Measurements from ENCODE around the gene PDSS1.
"Not testable (repeated sequence)": the region's sequence is repeated elsewhere in the genome, so short reads cannot be mapped to it uniquely, and the experiment has no call there.

PDSS1 gene, protein sequence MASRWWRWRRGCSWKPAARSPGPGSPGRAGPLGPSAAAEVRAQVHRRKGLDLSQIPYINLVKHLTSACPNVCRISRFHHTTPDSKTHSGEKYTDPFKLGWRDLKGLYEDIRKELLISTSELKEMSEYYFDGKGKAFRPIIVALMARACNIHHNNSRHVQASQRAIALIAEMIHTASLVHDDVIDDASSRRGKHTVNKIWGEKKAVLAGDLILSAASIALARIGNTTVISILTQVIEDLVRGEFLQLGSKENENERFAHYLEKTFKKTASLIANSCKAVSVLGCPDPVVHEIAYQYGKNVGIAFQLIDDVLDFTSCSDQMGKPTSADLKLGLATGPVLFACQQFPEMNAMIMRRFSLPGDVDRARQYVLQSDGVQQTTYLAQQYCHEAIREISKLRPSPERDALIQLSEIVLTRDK

DNA sequence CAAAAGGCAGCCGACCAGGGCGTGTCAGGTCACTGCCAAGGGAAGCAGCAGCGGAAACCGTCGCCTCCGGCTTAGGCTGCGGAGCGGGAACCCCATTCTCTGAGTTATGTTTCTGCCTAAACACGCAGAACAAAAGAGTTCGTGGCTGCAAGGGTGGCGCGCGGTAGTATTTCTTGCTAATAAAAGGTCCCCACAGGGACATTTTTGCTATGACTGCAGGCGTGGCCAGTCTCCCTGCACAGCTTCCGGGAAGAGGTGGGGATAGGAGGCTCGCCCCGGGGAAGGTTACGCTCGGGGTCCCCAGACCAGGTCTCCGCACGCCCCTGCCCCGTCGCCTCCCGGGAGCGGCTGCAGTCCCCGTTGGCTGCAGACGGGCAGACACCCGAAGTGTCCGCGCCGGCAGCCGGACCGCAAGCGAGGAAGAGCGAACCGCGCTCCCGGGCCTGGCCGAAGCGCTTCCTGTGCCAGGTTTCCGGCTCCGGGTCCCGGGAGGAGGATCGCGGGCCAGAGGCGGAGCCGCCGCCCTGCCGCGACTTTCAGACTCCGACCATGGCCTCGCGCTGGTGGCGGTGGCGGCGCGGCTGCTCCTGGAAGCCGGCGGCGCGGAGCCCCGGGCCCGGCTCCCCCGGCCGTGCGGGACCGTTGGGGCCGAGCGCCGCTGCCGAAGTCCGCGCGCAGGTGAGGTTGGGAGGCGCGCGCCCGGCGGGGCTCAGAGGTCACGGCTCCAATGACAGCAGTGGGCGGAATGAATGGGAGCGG is at the start of gene PDSS1:
TSS of gene PDSS1 (plus strand) at position 539 of the 759 bp plus-strand sequence. CDS start at position 550, 11 bp downstream.
- peak; percentile 22 to 54 for DNase-seq (ENCODE audit: low read depth in 1 of 2, low spot score in 1 of 2)

DNA sequence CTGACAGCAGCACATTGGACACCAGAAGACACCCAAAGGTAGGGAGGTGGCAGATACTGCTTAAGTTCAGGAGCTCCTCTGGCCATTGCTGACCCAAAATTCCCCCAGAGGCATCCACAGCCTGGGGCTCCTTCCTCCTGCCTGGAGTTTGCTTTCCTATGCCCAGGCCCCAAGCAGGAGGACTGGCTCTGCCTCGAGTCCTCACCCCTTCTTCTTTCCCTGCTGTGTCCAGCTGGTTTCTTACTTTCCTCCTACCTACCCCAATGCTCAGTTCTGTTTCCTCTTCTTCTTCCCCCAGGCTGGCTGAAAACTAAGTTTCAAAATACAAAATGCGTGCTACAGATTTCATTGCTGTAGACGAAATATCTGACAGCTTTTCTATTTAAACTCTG is 49.3 kb upstream of the PDSS1 start:
- not testable (repeated sequence) for DNase-seq (ENCODE audit: low read depth in 1 of 2, low spot score in 1 of 2)

DNA sequence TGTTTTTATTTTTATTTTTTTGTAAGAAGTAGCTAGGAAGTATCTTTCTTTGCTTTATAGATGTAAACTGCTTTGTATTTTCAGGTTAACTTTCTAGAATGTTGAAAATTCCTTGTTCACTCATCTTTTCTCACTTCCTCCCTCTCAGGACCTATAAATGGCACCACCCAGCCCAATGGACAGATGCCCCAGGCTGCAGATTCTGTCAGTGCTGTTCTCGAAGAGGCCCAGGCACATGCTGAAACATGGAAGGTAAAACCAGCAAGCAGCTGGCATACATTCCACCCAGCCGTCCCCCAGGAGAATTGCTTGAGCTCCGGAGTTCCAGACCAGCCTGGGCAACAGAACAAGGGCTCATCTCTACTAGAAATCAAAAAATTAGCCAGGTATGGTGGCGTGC is 47.1 kb upstream of the PDSS1 start:
- DNase-seq (ENCODE audit: low read depth in 1 of 2, low spot score in 1 of 2) = no peak

DNA sequence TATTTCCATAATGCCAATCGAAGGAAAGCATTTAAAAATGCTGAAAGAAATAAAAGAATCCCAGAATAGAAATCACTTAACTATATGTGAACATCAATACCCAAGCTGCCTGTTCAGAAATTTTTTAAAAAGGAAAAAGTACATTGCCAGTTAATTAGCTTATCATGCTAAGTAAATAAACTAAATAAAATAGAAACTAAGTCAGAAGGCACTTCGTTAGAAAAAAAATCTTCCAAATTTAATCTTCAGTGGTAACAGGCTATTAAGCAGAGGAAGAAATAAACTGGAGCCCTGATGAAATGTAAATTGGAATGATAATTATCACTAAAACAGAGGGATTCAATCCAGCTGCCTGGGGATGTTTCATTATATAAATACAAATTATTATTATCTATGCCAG is 46.0 kb upstream of the PDSS1 start:
- DNase-seq (ENCODE audit: low read depth in 1 of 2, low spot score in 1 of 2) = not testable (repeated sequence)

DNA sequence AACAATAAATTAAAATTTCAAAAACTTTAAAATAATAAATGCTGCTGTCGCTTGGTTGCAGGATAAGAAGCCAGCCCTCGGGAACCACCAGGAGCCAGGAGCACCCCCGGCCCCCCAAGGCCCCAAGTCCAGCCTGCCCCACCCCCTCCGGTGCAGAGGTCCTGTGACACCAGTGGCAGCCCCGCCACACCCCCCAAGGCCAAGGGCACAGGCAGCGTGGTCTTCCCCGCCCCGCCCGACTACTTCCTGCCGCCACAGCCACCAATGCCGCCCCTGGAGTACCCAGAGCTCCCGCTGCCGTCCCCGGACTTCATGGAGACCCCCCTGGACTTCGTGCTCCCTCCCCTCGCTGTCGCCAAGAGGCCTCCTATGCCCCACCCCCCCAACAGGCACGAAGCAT is 44.5 kb upstream of the PDSS1 start:
- no peak for DNase-seq (ENCODE audit: low read depth in 1 of 2, low spot score in 1 of 2)

DNA sequence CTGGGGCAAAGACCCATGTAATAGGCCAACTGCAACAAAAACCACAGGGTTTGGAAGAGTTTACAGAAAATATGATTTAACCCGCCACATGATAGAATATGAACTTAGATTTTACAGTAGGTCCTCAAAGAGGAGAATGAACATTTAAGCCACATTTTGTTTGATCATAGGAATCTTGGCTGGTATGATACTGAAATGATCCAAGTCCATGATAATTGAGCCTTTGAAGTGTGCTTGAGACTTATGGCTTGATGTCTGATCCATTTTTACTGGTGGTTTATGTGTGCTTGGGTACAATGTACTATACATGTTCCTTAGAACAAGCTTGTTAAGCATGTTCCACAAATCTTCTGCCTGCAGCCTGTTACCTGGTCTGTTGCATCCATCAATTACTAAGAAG is 41.8 kb upstream of the PDSS1 start:
- DNase-seq (ENCODE audit: low read depth in 1 of 2, low spot score in 1 of 2) = no peak

DNA sequence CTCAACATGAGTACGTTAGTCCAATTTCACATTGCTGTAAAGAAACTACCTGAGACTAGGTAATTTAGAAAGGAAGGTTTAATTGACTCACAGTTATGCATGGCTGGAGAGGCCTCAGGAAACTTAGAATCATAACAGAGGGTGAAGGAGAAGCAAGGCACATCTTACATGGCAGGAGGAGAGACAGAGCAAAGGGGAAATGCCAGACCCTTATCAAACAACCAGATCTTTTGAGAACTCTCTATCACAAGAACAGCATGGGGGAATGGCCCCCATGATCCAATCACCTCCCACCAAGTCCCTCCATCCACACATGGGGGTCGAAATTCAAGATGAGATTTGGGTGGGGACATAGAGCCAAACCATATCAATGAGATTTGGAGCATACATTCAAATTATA is 34.6 kb upstream of the PDSS1 start:
- DNase-seq (ENCODE audit: low read depth in 1 of 2, low spot score in 1 of 2) = no peak

DNA sequence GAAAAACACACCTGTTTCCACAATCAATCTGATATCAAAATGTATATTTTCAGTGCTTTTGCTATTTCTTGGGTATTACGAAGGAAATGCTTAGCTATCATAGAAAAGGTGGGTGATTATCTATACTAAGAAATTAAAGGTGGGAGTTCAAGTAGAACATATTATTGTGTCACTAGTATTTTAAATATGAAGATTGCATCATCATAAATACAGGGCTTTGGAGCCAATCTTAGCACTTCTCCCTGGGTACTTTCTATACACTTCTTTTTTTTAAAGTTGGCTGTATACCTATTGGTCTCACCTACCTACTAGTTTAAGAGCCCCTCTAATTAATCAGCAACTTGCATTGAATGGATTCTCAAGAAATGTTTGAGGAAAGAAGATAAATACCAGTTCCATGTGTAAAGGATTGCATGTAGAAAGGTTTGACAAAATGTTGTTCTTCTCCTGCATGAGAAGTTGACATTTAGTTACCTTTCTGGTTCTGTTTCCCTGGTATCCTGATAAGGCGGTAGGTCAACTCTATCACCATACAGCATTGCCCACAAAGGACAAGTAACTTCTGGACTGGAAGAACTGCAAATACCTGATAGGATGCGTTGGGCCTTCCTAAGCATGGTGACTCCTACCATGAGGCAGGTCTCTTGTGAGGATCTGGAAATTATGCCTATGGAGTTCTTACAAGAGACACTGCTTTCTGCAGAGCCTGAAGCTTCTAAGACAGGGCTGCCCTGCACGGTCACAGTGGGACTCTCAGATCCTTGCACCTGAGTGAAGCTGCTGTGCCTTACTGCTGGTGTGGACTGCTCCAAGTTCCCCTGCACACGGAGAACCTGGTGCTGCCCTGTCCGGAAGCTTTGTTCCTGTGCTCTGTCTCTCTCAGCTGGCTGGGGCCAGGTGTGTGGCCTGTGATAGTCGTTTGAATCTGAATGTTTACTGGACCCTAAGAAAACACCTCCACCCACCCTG is 32.1 kb upstream of the PDSS1 start:
- no peak for DNase-seq (ENCODE audit: low read depth in 1 of 2, low spot score in 1 of 2)

DNA sequence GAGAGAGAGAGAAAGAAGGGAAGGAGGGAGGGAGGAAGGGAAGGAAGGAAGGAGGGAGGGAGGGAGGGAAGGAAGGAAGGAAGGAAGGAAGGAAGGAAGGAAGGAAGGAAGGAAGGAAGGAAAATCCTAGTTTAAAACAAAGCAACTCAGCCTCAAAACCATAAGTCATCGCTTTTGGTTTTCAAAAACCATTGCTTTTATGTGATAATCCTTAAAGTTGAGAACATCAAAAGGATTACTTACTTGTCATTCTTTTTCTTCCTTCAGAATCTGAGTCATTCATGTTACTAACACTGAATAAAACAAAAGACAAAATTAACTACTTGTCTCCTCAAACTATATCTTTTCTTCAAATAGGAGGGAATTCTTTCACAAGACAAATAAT is 21.6 kb upstream of the PDSS1 start:
- no peak for DNase-seq (ENCODE audit: low read depth in 1 of 2, low spot score in 1 of 2)

DNA sequence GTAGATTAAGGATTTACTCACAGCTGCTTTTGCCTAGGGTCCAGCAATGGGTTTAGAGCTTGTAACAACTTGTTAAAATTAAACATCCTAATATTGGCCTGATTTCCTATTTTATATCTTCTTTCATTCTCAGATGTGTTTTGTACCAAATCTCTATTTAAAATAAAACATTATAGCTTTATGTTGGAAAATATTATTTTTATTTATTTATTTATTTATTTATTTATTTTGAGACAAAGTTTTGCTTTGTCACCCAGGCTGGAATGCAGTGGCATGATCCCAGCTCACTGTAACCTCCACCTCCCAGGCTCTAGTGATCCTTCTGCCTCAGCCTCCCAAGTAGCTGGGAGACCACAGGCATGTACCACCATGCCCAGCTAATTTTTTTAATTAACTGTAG is 17.9 kb upstream of the PDSS1 start:
- DNase-seq (ENCODE audit: low read depth in 1 of 2, low spot score in 1 of 2) = no peak

DNA sequence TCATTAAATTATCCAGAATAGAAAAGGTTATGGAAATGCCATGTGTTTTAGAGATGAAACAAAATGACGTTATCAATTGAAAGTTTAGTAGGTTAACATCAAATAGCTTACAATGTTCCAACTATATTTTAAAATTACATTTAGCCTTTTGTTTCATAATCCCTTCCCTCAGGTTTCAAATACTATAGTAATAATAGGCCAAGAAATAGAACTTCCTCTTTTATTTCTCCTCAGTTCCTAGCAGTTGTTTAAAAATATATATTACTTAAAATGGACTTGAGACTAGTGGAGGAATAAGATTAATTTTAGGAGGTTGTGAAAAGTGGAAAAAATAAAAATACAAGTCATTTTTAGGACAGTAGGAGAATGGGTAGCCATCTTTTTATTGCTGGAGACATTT is 16.4 kb upstream of the PDSS1 start:
- no peak for DNase-seq (ENCODE audit: low read depth in 1 of 2, low spot score in 1 of 2)

DNA sequence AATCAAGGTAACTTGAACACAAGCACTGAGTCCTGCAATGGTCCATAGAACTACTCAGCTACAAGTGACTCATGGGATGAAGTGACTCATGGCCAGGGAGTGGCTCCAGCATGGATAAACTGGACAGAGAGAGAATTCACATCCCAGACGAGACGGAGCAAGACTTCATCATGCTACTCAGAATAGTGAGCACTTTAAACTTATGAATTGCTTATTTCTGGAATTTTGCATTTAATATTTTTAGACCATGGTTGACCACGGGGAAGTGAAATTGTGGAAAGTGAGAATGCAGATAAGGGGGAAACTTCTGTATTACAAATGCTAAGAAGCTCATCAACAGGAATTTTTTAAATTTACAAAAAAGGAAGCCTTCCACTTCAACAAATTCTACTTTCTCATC is 15.5 kb upstream of the PDSS1 start:
- not testable (repeated sequence) for DNase-seq (ENCODE audit: low read depth in 1 of 2, low spot score in 1 of 2)

DNA sequence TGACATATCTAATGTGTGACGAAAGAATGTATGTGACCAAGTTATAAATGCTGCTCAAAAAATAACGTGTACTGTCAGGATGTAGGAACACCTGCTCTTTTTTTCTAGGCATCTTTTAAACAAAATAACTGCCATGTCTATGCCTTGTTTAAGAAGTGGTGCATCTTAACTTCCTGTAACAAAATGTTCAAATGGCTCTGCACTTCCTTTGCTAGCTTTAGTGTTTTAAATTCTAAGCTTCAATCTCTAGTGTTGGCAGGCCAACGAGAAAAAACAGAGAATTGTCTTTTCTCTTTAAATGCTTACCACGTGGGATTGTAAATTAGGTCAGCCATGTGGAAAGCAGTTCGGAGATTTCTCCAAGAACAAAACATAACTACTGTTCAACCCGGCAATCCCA is 14.6 kb upstream of the PDSS1 start:
- no peak for DNase-seq (ENCODE audit: low read depth in 1 of 2, low spot score in 1 of 2)

DNA sequence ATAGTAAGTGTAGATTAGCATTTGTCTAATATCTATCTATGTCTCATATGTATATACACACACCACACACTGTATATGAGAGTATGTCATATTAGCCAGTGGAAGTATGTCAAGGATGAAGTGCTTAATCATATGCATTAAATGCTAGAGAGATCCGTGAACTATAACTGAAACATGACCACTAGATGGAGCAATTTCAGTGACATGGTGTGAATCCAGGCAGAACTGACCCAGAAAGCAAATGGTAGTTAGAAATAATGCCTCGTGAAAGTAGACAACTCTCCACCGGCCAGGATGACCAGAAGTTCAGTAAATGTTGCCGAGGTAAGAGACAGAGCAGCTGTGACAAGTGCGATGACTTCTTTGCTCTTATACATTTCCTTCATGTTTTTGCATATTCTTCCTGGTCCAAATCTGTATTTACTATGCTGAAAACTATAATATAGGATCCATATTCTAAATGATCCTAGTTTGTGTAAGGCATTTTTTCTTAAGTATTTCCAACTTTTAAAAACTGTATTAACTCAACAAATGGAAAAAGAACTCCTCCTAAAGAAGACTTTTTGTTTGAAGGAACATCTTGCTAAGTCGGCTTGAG is 12.7 kb upstream of the PDSS1 start:
- not testable (repeated sequence) for DNase-seq (ENCODE audit: low read depth in 1 of 2, low spot score in 1 of 2)

DNA sequence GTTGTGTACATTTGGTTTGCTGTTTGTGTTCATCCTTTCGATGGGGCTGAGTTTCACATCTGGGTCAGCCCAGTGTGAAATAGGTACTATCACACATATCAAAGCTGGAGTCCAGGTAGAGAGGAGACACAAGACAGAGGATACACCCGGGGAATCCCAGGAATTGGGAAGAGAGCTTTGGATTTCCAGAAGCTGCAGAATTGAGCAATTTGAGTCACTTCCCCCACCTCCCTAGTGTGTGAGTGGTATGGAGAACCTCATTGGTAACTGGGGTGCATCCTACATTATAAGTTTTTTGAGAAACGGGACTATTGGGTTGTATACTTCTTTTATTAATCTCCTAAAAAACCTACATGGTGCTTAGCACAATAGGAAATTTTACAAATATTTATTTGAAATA is 12.1 kb upstream of the PDSS1 start:
- no peak for DNase-seq (ENCODE audit: low read depth in 1 of 2, low spot score in 1 of 2)

DNA sequence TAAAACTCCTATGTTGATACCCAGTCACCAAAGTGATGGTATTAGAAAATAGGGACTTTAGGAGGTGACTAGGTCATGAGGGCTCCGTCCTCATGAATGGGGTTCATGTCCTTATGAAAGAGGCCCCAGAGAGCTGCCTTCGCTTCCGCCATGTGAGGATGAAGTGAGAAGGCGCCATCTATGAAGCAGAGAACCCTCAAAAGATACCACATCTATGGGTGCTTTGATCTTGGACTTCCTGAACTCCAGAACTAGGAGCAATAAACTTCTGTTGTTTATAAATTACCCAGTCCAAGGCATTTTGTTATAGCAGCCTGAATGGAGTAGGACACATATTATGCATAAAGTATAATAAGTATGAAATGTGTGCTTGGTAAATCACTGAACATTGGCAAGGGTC is 8.1 kb upstream of the PDSS1 start:
- DNase-seq (ENCODE audit: low read depth in 1 of 2, low spot score in 1 of 2) = no peak

DNA sequence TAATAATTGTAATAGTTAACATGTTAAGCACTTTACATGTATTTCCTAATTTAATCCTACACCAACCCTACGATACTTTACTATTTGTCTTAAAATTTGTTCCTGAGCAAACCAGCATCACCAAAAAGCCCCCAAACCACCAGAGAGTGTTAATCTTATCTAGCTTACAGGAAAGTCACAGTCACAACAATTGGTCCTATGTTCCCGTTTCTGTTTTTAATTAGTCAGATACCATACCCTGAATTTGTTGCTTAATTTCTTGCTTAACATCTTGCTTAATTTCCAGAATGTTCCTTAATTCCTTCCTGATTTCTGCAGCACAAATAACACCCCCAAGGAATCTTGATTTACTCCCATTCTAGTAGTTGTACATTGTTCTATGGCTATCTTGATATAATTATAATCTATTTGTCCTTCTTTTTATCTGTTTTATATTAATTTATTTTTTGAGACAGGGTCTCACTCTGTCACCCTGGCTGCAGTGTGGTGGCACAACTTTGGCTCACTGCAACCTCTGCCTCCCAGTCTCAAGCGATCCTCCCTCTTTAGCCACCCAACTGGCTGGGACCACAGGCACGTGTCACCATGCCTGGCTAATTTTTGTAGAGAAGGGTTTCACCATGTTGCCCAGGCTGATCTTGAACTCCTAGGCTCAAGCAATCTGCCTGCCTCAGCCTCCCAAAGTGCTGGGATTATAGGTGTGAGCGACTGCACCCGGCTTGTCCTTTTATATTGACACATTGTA is 6.6 kb upstream of the PDSS1 start:
- DNase-seq (ENCODE audit: low read depth in 1 of 2, low spot score in 1 of 2) = no peak

DNA sequence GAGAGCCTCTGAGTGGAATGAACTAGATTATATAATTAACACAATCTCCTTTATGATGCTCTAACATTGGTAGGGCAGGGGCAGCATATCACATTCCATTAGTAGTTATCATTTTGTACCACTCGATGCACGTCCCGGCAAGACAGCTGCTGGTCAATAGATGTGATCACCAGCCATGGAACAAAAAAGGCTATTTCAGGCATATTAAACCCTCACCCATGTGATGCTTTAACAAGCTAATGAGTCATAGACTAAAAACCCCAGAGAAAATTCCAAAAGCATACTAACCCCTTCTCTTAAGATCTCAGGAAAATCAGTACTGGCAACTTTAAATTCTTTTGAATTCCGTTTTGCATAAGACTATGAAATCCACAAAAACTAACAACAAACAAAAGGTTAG is 3.0 kb upstream of the PDSS1 start:
- DNase-seq (ENCODE audit: low read depth in 1 of 2, low spot score in 1 of 2) = not testable (repeated sequence)

DNA sequence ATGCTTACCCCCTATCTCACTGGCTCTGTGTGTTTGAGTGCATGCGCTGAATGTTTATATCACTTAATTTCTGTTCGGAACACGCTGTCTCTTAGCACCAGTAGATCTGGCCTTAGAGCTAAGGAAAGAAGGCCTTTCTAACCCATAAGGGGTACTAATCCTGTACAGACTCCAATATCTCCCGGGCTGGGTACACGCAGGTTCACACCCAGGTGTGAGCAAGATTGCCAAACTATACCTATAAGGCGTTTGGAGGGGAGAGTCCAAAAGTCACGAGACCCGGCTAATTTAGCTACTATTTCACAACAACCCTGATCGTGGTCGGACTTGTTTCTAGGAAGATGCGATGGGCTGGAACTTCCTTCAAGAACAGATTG is 727 bp upstream of the PDSS1 start:
- DNase-seq (ENCODE audit: low read depth in 1 of 2, low spot score in 1 of 2) = no peak

DNA sequence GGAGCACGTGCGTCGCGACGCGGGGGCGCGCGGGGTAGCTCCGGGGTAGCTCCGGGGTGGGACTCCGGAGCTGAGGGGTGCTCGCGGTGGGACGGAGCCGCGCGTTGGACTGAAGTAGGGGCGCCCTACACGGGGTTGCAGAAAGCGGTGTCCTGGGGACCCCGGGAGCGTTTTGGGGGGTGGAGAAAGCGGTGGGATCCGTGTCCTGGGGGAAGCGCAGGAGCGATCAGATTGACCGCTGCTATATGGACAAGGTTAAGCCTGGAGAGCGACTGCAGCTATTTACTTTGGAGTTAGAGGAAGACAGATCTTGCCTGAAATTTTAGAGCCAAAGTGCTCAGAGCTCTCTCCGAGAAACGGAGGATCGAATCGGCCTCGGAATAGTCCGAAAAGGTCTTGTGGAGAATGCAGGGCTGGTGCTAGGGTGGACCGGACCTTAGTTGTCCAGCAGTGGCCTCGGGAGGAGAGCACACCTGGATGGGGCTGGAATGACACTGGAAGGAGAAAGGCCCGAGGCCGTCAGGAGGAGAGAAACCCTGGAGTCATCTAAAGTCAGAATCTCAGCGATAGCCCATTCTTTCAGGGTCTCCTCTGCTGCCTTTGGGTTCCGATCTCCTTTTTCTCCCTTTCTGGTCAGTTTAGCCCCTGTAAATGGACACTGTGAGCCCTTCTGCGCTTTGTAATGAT is 564 bp downstream of the PDSS1 start:
- DNase-seq (ENCODE audit: low read depth in 1 of 2, low spot score in 1 of 2) = no peak
